Left lung (tissue), 14 donors: ENCODE measurements around the gene NEUROG2. TPM values are rescaled to one million over a fixed set of nuclear protein-coding genes. Genes with fewer than 3 reads are reported as not detected.

Experiments used
- ATAC-seq: fragments of 200-7000 bp; cut with Tn5 transposase; one replicate; pipeline ENCODE4 v1.9.1; 2020; ENCODE audit warnings: moderate library complexity
- DNase-seq, 4 donors: peaks; one replicate each; pipeline ENCODE4 v3.0.0-alpha.2; 2013 to 2020
- H3K27ac ChIP-seq, 2 donors: fragments of 200-600 bp; sonication (generic) in 1 of 2; one replicate each; pipeline versions ENCODE4 v1.5.0 to v1.8.0; 2020 to 2021
- H3K27me3 ChIP-seq, 2 donors: fragments of 200-600 bp; sonication (generic) in 1 of 2; one replicate each; pipeline versions ENCODE4 v1.5.0 to v1.8.0; 2020 to 2021
- H3K36me3 ChIP-seq, 2 donors: fragments of 200-600 bp; sonication (generic) in 1 of 2; one replicate each; pipeline versions ENCODE4 v1.5.0 to v1.8.0; 2020 to 2021
- H3K4me1 ChIP-seq, 2 donors: fragments of 200-600 bp; one replicate each; pipeline ENCODE4 v1.8.0; 2021
- H3K4me3 ChIP-seq, 2 donors: fragments of 200-600 bp; sonication (generic) in 1 of 2; one replicate each; pipeline versions ENCODE4 v1.5.0 to v1.8.0; 2020 to 2021; ENCODE audit warnings: mild to moderate bottlenecking in 1 of 2
- H3K9me3 ChIP-seq, 2 donors: fragments of 200-600 bp; sonication (generic) in 1 of 2; one replicate each; pipeline versions ENCODE4 v1.5.0 to v1.8.0; 2020 to 2021
- CTCF ChIP-seq, 2 donors: fragments of 200-600 bp; sonication (generic) in 1 of 2; IDR thresholded peaks; one replicate each; pipeline versions ENCODE4 v1.5.0 to v1.8.0; 2021; ENCODE audit warnings: antibody characterized with exemption in 2 of 2
- intact Hi-C, 2 donors: fragments of 100-400 bp; cut with DNase I; formaldehyde crosslinking; loops; one replicate each; pipeline versions ENCODE4 v1.11.2 to v1.14.2; 2022
- long read RNA-seq, 12 donors: library from polyadenylated mRNA in 2 of 12; unstranded in 2 of 12; transcript quantifications; one replicate each; pipeline ENCODE4 v2.0.0 and lab custom pipeline, GENCODE V29; 2019 to 2026
- polyA plus RNA-seq, 6 donors: library from polyadenylated mRNA; unstranded; fragments of 120-200 nt; gene quantifications; one replicate each; pipeline ENCODE4 v1.2.1, GENCODE V29; 2013; ENCODE audit not compliant: insufficient read length in 6 of 6
- total RNA-seq, 2 donors: library from RNA; stranded (reverse); fragmentation: NEBNext Ultra II Directional; extraction: Animal tissue kit (Norgen Biotek cat#: 25700); gene quantifications; one replicate each; pipeline ENCODE4 v1.2.1, GENCODE V29; 2021
- donor health status: DM: no; HTN: yes; CAD: no.
- donor health status: DM: no; HTN: no; CAD: no.

Gene NEUROG2
- total RNA-seq (not detected), polyA plus RNA-seq (not detected)
- long read RNA-seq, donor 1: 0 reads
- long read RNA-seq, donor 2: 0 reads
- long read RNA-seq, donor 3: 0 reads
- long read RNA-seq, donor 4: 0 reads
- long read RNA-seq, donor 5: 0 reads
- long read RNA-seq, donor 6: 0 reads
- long read RNA-seq, donor 7: 0 reads
- long read RNA-seq, donor 8: 0 reads
- long read RNA-seq, donor 9: 0 reads
- long read RNA-seq, donor 10: 0 reads
- long read RNA-seq, donor 11: 0 reads
- long read RNA-seq, donor 12: 0 reads

- peaks cover 100% of the 10 kb centered on the region in 2 donors for H3K27me3 ChIP-seq
- no peak within 1 kb of the TSS for H3K27ac ChIP-seq
- DNase-seq: no peak
- H3K4me1 ChIP-seq: peaks cover 22 to 39% of the 10 kb centered on the region in 2 donors
- no peak for ATAC-seq
- intact Hi-C loops: no loop called here
- H3K4me3 ChIP-seq: peak within 1 kb of the TSS; percentile 10 to 49
- TF ChIP-seq CTCF (IDR thresholded peaks at IDR 0.05): no peak
- no peaks in the 10 kb centered on the region for H3K9me3 ChIP-seq
- no peaks in the 10 kb centered on the region for H3K36me3 ChIP-seq
Measured at GRCh38 chr4:112516066-112516470, at the start of gene NEUROG2. Gene NEUROG2 (minus strand): TSS chr4:112516180. CDS start chr4:112515475, 705 bp downstream.

- Histone ChIP-seq H3K4me3 (no peak overlapping the region), H3K27me3 (no peaks in the 10 kb centered on the region), H3K4me1 (no peaks in the 10 kb centered on the region), H3K9me3 (peaks cover 0 to 3% of the 10 kb centered on the region in 2 donors), H3K27ac (no peak overlapping the region), H3K36me3 (no peaks in the 10 kb centered on the region)
- no peak for DNase-seq
- TF ChIP-seq CTCF (IDR thresholded peaks at IDR 0.05): no peak
- intact Hi-C loops: no loop called here
- ATAC-seq: no peak
Measured at GRCh38 chr4:112564706-112565270, 48.8 kb upstream of the NEUROG2 start.

GRCh38 chr4:112563431-112564200 lies 47.6 kb upstream of the NEUROG2 start:
- ATAC-seq: no peak
- Histone ChIP-seq H3K4me1 (no peaks in the 10 kb centered on the region), H3K9me3 (peaks cover 0 to 3% of the 10 kb centered on the region in 2 donors), H3K27ac (no peak overlapping the region), H3K4me3 (no peak overlapping the region), H3K36me3 (no peaks in the 10 kb centered on the region), H3K27me3 (no peaks in the 10 kb centered on the region)
- no peak for DNase-seq
- intact Hi-C loops: no loop called here
- TF ChIP-seq CTCF (IDR thresholded peaks at IDR 0.05): no peak

GRCh38 chr4:112562254-112562879 lies 46.4 kb upstream of the NEUROG2 start:
- H3K27ac ChIP-seq: no peak overlapping the region
- H3K4me3 ChIP-seq: no peak overlapping the region
- ATAC-seq (no peak), DNase-seq (no peak)
- intact Hi-C loops: no loop called here
- no peaks in the 10 kb centered on the region for H3K4me1 ChIP-seq
- H3K36me3 ChIP-seq: no peaks in the 10 kb centered on the region
- TF ChIP-seq CTCF (IDR thresholded peaks at IDR 0.05): no peak
- no peaks in the 10 kb centered on the region for H3K27me3 ChIP-seq
- H3K9me3 ChIP-seq: peaks cover 0 to 3% of the 10 kb centered on the region in 2 donors

- H3K27ac ChIP-seq: no peak overlapping the region
- no peak for DNase-seq
- H3K4me3 ChIP-seq: no peak overlapping the region
- intact Hi-C loops: no loop called here
- no peak for TF ChIP-seq CTCF (IDR thresholded peaks at IDR 0.05)
- no peak for ATAC-seq
- no peaks in the 10 kb centered on the region for H3K27me3 ChIP-seq
- peaks cover 0 to 3% of the 10 kb centered on the region in 2 donors for H3K9me3 ChIP-seq
- H3K4me1 ChIP-seq: no peaks in the 10 kb centered on the region
- H3K36me3 ChIP-seq: no peaks in the 10 kb centered on the region
Measured at GRCh38 chr4:112560084-112560483, 44.1 kb upstream of the NEUROG2 start.
